HG03575 (cell line): ENCODE results near the gene RPA3.
"Not testable (repeated sequence)": the region's sequence is repeated elsewhere in the genome, so short reads cannot be mapped to it uniquely, and the experiment has no call there.

Experiments used
- ATAC-seq: cut with Tn5 transposase; IDR thresholded peaks from one replicate; pipeline ENCODE4 v1.9.1; 2021; ENCODE audit not compliant: unreplicated experiment, insufficient number of reproducible peaks, low FRiP score; ENCODE audit errors: extremely low read depth

The RPA3 gene

GRCh38 chr7:7699380-7699779, 19.0 kb downstream of the RPA3 start:
- no peak for ATAC-seq

- ATAC-seq, result no peak
These were observed 19.5 kb downstream of the RPA3 start for GRCh38 chr7:7698930-7699329.

GRCh38 chr7:7696458-7697119, 21.8 kb downstream of the RPA3 start:
- ATAC-seq, result no peak

GRCh38 chr7:7695111-7695817, 23.1 kb downstream of the RPA3 start:
- ATAC-seq, result no peak

- ATAC-seq, result no peak
These were observed 23.9 kb downstream of the RPA3 start for GRCh38 chr7:7694542-7694941.

GRCh38 chr7:7693881-7694280, 24.5 kb downstream of the RPA3 start:
- no peak for ATAC-seq

- no peak for ATAC-seq
These were observed 29.5 kb downstream of the RPA3 start for GRCh38 chr7:7688956-7689355.

GRCh38 chr7:7688310-7688709, 30.1 kb downstream of the RPA3 start:
- ATAC-seq, result no peak

GRCh38 chr7:7687800-7688199, 30.6 kb downstream of the RPA3 start:
- no peak for ATAC-seq

GRCh38 chr7:7686811-7687508, 31.4 kb downstream of the RPA3 start:
- no peak for ATAC-seq

GRCh38 chr7:7682861-7683260, 35.5 kb downstream of the RPA3 start:
- no peak for ATAC-seq

GRCh38 chr7:7681936-7682329, 36.5 kb downstream of the RPA3 start:
- no peak for ATAC-seq

- ATAC-seq, result no peak
These were observed 37.0 kb downstream of the RPA3 start for GRCh38 chr7:7681191-7681935.

- ATAC-seq, result not testable (repeated sequence)
These were observed 38.8 kb downstream of the RPA3 start for GRCh38 chr7:7679640-7680039.

- no peak for ATAC-seq
These were observed 42.7 kb downstream of the RPA3 start for GRCh38 chr7:7675686-7676085.

GRCh38 chr7:7673240-7673550, 45.2 kb downstream of the RPA3 start:
- ATAC-seq, result no peak

GRCh38 chr7:7672545-7673239, 45.7 kb downstream of the RPA3 start:
- no peak for ATAC-seq

- ATAC-seq, result no peak
These were observed 47.0 kb downstream of the RPA3 start for GRCh38 chr7:7671361-7671760.

GRCh38 chr7:7670490-7670889, 47.9 kb downstream of the RPA3 start:
- ATAC-seq, result no peak
